ENCODE measurements around the gene CEP43. TPM values are rescaled to one million over a fixed set of nuclear protein-coding genes. Genes with fewer than 3 reads are reported as not detected.

The CEP43 gene
- total and polyA plus RNA-seq, 10 donors, result 9.0 to 21.8 (median 14.3) TPM

- intact Hi-C loops (cut with DNase I; ENCODE audit: low total_unique reads), result loop anchor here (10.0 kb wide), 1 partner anchor 196 kb away; no protein-coding TSS in a partner anchor
- 95 to 99% (median 97%) methylated on average over 3 of the region's 3 CpGs for WGBS, 5 donors
Observed at GRCh38 chr6:166980738-166981137, 18.5 kb upstream of the CEP43 start.

GRCh38 chr6:166987448-166987847 is 11.7 kb upstream of the CEP43 start:
- no peaks in the 10 kb centered on the region for H3K27me3 ChIP-seq (replicated peaks in 1 of 7)
- WGBS, 5 donors, result 59 to 79% (median 60%) methylated on average over 6 of the region's 6 CpGs
- intact Hi-C loops (cut with DNase I; ENCODE audit: low total_unique reads), result loop anchor here (10.0 kb wide), 1 partner anchor 203 kb away; no protein-coding TSS in a partner anchor
- H3K27ac ChIP-seq, result no peak overlapping the region
- peaks cover 0 to 9% (median 0%) of the 10 kb centered on the region in 6 donors for H3K36me3 ChIP-seq
- H3K9me3 ChIP-seq, result no peaks in the 10 kb centered on the region
- peaks cover 0 to 7% (median 0%) of the 10 kb centered on the region in 6 donors for H3K4me1 ChIP-seq
- DNase-seq, result no peak
- no peak overlapping the region for H3K4me3 ChIP-seq
- no peak for TF ChIP-seq POLR2AphosphoS5 (IDR thresholded peaks at IDR 0.05)
- TF ChIP-seq POLR2A (IDR thresholded peaks at IDR 0.05), result no peak
- no peak for TF ChIP-seq CTCF (IDR thresholded peaks at IDR 0.05 in 8 of 11, conservative IDR thresholded peaks at IDR 0.05 in 3 of 11)

More at GRCh38 chr6:166980738-166981137, 18.5 kb upstream of the CEP43 start:
- H3K4me1 ChIP-seq, result no peaks in the 10 kb centered on the region
- H3K4me3 ChIP-seq, result no peak overlapping the region
- TF ChIP-seq POLR2AphosphoS5 (IDR thresholded peaks at IDR 0.05) (no peak), POLR2A (IDR thresholded peaks at IDR 0.05) (no peak), CTCF (IDR thresholded peaks at IDR 0.05 in 8 of 11, conservative IDR thresholded peaks at IDR 0.05 in 3 of 11) (no peak)
- H3K9me3 ChIP-seq, result no peaks in the 10 kb centered on the region
- DNase-seq, result no peak
- H3K27ac ChIP-seq, result no peak overlapping the region
- no peaks in the 10 kb centered on the region for H3K27me3 ChIP-seq (replicated peaks in 1 of 7)
- H3K36me3 ChIP-seq, result peaks cover 0 to 6% (median 0%) of the 10 kb centered on the region in 6 donors

DNA sequence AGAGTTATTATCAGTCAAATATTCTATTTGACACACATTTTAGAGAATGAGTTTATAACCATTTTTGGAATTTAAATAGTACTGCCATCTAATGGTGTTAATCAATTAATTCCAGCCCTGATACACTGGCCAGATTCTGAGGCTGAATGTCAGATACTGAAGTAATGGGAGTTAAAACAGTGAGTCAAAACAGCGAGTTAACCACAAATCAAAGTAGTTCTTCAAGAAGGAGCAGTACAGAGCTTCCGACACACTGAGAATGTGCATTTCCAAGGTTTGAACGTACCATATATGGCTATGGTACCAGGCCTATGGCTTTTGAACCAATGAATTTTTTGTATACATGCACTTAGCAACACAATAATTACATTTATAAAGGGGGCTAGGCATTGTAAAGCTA is 11.3 kb upstream of the CEP43 start:
- Histone ChIP-seq H3K4me1 (peaks cover 0 to 7% (median 0%) of the 10 kb centered on the region in 6 donors), H3K4me3 (no peak overlapping the region), H3K27ac (no peak overlapping the region), H3K36me3 (peaks cover 0 to 9% (median 0%) of the 10 kb centered on the region in 6 donors), H3K9me3 (no peaks in the 10 kb centered on the region), H3K27me3 (replicated peaks in 1 of 7) (no peaks in the 10 kb centered on the region)
- no peak for DNase-seq
- TF ChIP-seq CTCF (IDR thresholded peaks at IDR 0.05 in 8 of 11, conservative IDR thresholded peaks at IDR 0.05 in 3 of 11) (peak in 1 of 11 experiments; percentile 24), POLR2AphosphoS5 (IDR thresholded peaks at IDR 0.05) (no peak), POLR2A (IDR thresholded peaks at IDR 0.05) (no peak)
- intact Hi-C loops (cut with DNase I; ENCODE audit: low total_unique reads), result loop anchor here (10.0 kb wide), 1 partner anchor 203 kb away; no protein-coding TSS in a partner anchor
- WGBS, 5 donors, result 75 to 87% (median 81%) methylated on average over 3 of the region's 3 CpGs

DNA sequence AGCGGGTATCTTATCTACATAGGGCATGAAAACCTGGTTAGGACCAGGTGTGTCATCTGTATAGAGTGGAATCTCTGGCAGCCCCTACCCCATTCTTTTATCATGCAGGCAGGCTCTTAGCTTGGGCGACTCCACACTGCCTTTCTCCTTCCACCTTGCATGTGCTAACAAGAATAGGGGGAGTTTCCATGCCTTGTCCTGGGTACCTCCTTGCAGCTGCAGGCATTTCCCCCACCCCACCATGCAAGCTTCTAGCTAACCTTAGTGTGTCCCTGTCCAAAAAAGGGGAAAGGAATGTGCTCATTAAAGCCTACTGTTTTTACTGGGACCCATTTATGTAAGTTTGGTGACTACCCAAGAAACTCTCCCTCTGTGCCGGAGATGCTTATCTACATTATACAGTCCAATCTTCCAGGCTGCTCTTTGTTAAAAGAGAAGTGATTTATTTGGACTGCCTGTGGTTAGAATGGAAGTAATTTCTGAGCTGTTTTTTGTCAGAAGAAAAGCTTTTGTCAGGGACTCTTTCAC is 10.5 kb upstream of the CEP43 start:
- H3K27me3 ChIP-seq (replicated peaks in 1 of 7), result no peaks in the 10 kb centered on the region
- intact Hi-C loops (cut with DNase I; ENCODE audit: low total_unique reads), result loop anchor here (10.0 kb wide), 1 partner anchor 204 kb away; no protein-coding TSS in a partner anchor
- H3K4me1 ChIP-seq, result peaks cover 0 to 7% (median 0%) of the 10 kb centered on the region in 6 donors
- DNase-seq, result no peak
- H3K36me3 ChIP-seq, result peaks cover 0 to 9% (median 0%) of the 10 kb centered on the region in 6 donors
- WGBS, 5 donors, result 88 to 94% (median 92%) methylated on average over 3 of the region's 3 CpGs
- TF ChIP-seq POLR2AphosphoS5 (IDR thresholded peaks at IDR 0.05) (no peak), POLR2A (IDR thresholded peaks at IDR 0.05) (no peak), CTCF (IDR thresholded peaks at IDR 0.05 in 8 of 11, conservative IDR thresholded peaks at IDR 0.05 in 3 of 11) (no peak)
- H3K9me3 ChIP-seq, result no peaks in the 10 kb centered on the region
- no peak overlapping the region for H3K4me3 ChIP-seq
- no peak overlapping the region for H3K27ac ChIP-seq

Measured in spleen (tissue), 11 donors.